ENCODE results near the gene CFC1B. TPM values are rescaled to one million over a fixed set of nuclear protein-coding genes. Genes with fewer than 3 reads are reported as not detected.
"Not testable (repeated sequence)": the region's sequence is repeated elsewhere in the genome, so short reads cannot be mapped to it uniquely, and the experiment has no call there.

Gene CFC1B
- total RNA-seq, 1 donor from 2014 or later = not detected

- not testable (repeated sequence) for DNase-seq (ENCODE audit: low spot score)
These were observed 45.1 kb downstream of the CFC1B start for GRCh38 chr2:130566165-130566564.

- DNase-seq (ENCODE audit: low spot score) = not testable (repeated sequence)
These were observed 50.9 kb downstream of the CFC1B start for GRCh38 chr2:130571929-130572328.

GRCh38 chr2:130574230-130574629 lies 53.2 kb downstream of the CFC1B start:
- DNase-seq (ENCODE audit: low spot score) = not testable (repeated sequence)

- DNase-seq (ENCODE audit: low spot score) = not testable (repeated sequence)
These were observed 55.3 kb downstream of the CFC1B start for GRCh38 chr2:130576209-130576784.

GRCh38 chr2:130577559-130577958 lies 56.5 kb downstream of the CFC1B start:
- not testable (repeated sequence) for DNase-seq (ENCODE audit: low spot score)

Other genes starting within 250 kb of the CFC1B start
- 76.5 TPM for gene IMP4, start 178.3 kb upstream of the CFC1B start, total RNA-seq
- gene PTPN18, start 165.2 kb upstream of the CFC1B start, total RNA-seq = 97.9 TPM
- gene POTEI, start 11.9 kb upstream of the CFC1B start, total RNA-seq = not detected
- not detected for gene CFC1, start 78.4 kb downstream of the CFC1B start, total RNA-seq
- not detected for gene POTEJ, start 90.2 kb downstream of the CFC1B start, total RNA-seq
- not detected for gene GPR148, start 207.8 kb downstream of the CFC1B start, total RNA-seq
- not detected for gene AMER3, start 234.3 kb downstream of the CFC1B start, total RNA-seq

All from ureter (tissue), 1 donor.